Neural cell (in vitro differentiated cells): ENCODE results near the gene NFIX. TPM values are rescaled to one million over a fixed set of nuclear protein-coding genes. Genes with fewer than 3 reads are reported as not detected.

ENCODE experiments used
- H2AFZ ChIP-seq: fragments of 200-600, 300-800 bp; sonication (generic), shearing (Covaris generic); 2 replicates; pipeline ENCODE4 v1.6.0; 2014; ENCODE audit warnings: low read depth, mild to moderate bottlenecking, antibody characterized with exemption, low read length, moderate library complexity
- H3F3A ChIP-seq: fragments of 200-600 bp; shearing (Covaris generic); 2 replicates; pipeline ENCODE4 v1.6.1; 2016; ENCODE audit warnings: mild to moderate bottlenecking, moderate library complexity, mixed read lengths, antibody characterized with exemption, low read length; ENCODE audit not compliant: insufficient read depth, poor library complexity, severe bottlenecking
- H3K27ac ChIP-seq: fragments of 200-600, 300-800 bp; sonication (generic), shearing (Covaris generic); 2 replicates; pipeline ENCODE4 v1.5.1; 2014; ENCODE audit warnings: mild to moderate bottlenecking, low read length, moderate library complexity
- H3K27me3 ChIP-seq: fragments of 300-800, 200-600 bp; sonication (generic), shearing (Covaris generic); 2 replicates; pipeline ENCODE4 v1.6.0; 2014; ENCODE audit warnings: mild to moderate bottlenecking, low read depth, low read length, moderate library complexity; ENCODE audit not compliant: insufficient read depth
- H3K36me3 ChIP-seq: fragments of 300-800, 200-600 bp; sonication (generic), shearing (Covaris generic); 2 replicates; pipeline ENCODE4 v1.5.1; 2014; ENCODE audit warnings: mild to moderate bottlenecking, antibody characterized with exemption, low read length, moderate library complexity; ENCODE audit not compliant: insufficient read depth
- H3K4me2 ChIP-seq: fragments of 300-800, 200-600 bp; sonication (generic), shearing (Covaris generic); 2 replicates; pipeline ENCODE4 v1.6.0; 2014; ENCODE audit warnings: mild to moderate bottlenecking, low read length
- H3K4me3 ChIP-seq: fragments of 300-800, 200-600 bp; sonication (generic), shearing (Covaris generic); 2 replicates; pipeline ENCODE4 v1.5.1; 2014; ENCODE audit warnings: mild to moderate bottlenecking, low read length, moderate library complexity
- H3K79me2 ChIP-seq: fragments of 200-600 bp; shearing (Covaris generic); replicated peaks from 2 replicates; pipeline ENCODE4 v1.6.0; 2014; ENCODE audit warnings: mild to moderate bottlenecking, low read length, moderate library complexity; ENCODE audit not compliant: insufficient read depth
- H3K9ac ChIP-seq: fragments of 300-800, 200-600 bp; sonication (generic), shearing (Covaris generic); 2 replicates; pipeline ENCODE4 v1.6.1; 2016; ENCODE audit warnings: mild to moderate bottlenecking, low read length, mixed read lengths
- H3K9me2 ChIP-seq: fragments of 200-600 bp; shearing (Covaris generic); 2 replicates; pipeline ENCODE4 v1.6.1; 2016; ENCODE audit warnings: mild to moderate bottlenecking, low read length, mixed read lengths; ENCODE audit not compliant: insufficient read depth
- H3K9me3 ChIP-seq: fragments of 200-600, 300-800 bp; sonication (generic), shearing (Covaris generic); 2 replicates; pipeline ENCODE4 v1.6.1; 2016; ENCODE audit warnings: mild to moderate bottlenecking, mixed run types, low read length, moderate library complexity, mixed read lengths
- H4K20me1 ChIP-seq: fragments of 200-600 bp; shearing (Covaris generic); 2 replicates; pipeline ENCODE4 v1.6.1; 2016; ENCODE audit warnings: mild to moderate bottlenecking, mixed run types; ENCODE audit not compliant: insufficient read depth
- EP300 ChIP-seq: fragments of 450-650 bp; conservative IDR thresholded peaks from 2 replicates; pipeline ENCODE4 v1.6.1; 2014; ENCODE audit warnings: antibody characterized with exemption, mild to moderate bottlenecking, moderate library complexity; ENCODE audit not compliant: poor library complexity, severe bottlenecking
- EZH2 ChIP-seq: fragments of 200-600, 300-800 bp; shearing (Covaris generic), sonication (generic); IDR thresholded peaks from 2 replicates; pipeline ENCODE4 v1.6.1; 2014; ENCODE audit warnings: antibody characterized with exemption, low read length, borderline replicate concordance, mild to moderate bottlenecking; ENCODE audit not compliant: insufficient read depth, poor library complexity, severe bottlenecking
- MXI1 ChIP-seq: fragments of 450-650 bp; conservative IDR thresholded peaks from 2 replicates; pipeline ENCODE4 v1.6.1; 2014; ENCODE audit warnings: antibody characterized with exemption, mild to moderate bottlenecking; ENCODE audit not compliant: poor library complexity, severe bottlenecking
- POLR2AphosphoS5 ChIP-seq: IDR thresholded peaks from 2 replicates; pipeline ENCODE4 v1.6.1; 2012
- RAD21 ChIP-seq: fragments of 450-650 bp; conservative IDR thresholded peaks from 2 replicates; pipeline ENCODE4 v1.6.1; 2014; ENCODE audit warnings: antibody characterized with exemption, mild to moderate bottlenecking, moderate library complexity
- SMC3 ChIP-seq: fragments of 450-650 bp; conservative IDR thresholded peaks from 2 replicates; pipeline ENCODE4 v1.6.1; 2014; ENCODE audit warnings: antibody characterized with exemption, mild to moderate bottlenecking, moderate library complexity; ENCODE audit not compliant: poor library complexity
- TAF1 ChIP-seq: IDR thresholded peaks from 2 replicates; pipeline ENCODE4 v1.6.1; 2012; ENCODE audit warnings: low read depth
- polyA minus RNA-seq: library from RNA; depleted of rRNA, polyadenylated mRNA; stranded (reverse); fragments of >200 nt; gene quantifications from 2 replicates; pipeline ENCODE4 v1.2.3, GENCODE V29; 2014
- polyA plus RNA-seq: library from polyadenylated mRNA; depleted of rRNA; stranded (reverse); fragments of >200 nt; gene quantifications from 2 replicates; pipeline ENCODE4 v1.2.3, GENCODE V29; 2014
- TF ChIP-seq, protein P1 (sequence below): fragments of 450-650 bp; IDR thresholded peaks from 2 replicates; pipeline ENCODE4 v1.5.1; 2014; ENCODE audit warnings: antibody characterized with exemption, mild to moderate bottlenecking, moderate library complexity; ENCODE audit not compliant: poor library complexity, severe bottlenecking
- TF ChIP-seq, protein P2 (sequence below): IDR thresholded peaks from 2 replicates; pipeline ENCODE4 v1.6.1; 2012; ENCODE audit warnings: borderline replicate concordance

Gene NFIX
- not detected in 2 replicates for polyA plus RNA-seq
- not detected in 2 replicates for polyA minus RNA-seq

DNA sequence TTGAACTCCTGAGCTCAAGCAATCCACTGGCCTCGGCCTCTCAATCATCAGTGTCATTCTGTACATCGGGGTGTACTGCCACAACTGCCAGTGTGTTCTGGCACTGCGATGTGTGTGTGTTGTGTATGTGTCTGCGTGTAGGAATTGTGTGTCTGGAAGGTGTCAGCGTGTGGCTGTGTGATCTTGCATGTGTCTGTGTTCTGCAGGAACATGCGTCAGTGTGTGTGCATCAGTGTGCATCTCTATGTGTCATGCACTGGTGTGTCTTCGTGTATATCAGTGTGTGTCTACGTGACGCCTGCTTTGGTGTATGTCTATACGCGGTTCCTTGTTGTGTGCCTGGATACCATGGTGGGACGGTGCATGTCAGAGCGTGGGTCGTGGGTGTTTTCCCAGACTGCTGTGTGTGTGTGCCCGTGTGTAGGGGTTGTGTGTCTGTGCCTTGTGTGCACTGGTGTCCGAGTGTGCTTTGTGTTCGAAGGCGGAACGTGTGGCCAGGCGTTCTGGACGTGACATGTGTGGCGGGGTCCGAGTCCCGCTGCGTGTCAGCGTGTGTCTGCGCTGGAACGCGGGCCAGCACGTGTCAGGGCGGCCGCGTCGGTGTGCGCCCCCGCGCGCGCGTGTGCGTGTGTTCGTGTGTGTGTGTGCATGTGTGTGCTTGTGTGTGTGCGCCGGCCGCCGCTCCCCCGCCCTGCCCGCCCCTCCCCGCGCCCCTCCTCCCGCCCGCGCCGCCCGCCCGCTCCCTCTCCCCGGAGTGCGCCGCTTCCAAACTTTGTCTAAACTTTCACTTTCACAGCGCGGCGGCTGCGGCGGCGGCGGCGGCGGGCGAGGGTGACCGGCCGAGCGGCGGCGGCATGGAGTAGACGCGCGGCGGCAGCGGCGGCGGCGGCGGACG lies at the start of gene NFIX:
Gene NFIX (plus strand): TSS at position 775 of the 895 bp plus-strand sequence. CDS start 363 bp downstream, outside the sequence.
- no peaks in the 10 kb centered on the region for H4K20me1 ChIP-seq
- H3K9me2 ChIP-seq, result no peaks in the 10 kb centered on the region
- TF ChIP-seq MXI1 (peak; percentile 30), TAF1 (no peak)
- H3K36me3 ChIP-seq, result no peaks in the 10 kb centered on the region
- no peak within 1 kb of the TSS for H3K27ac ChIP-seq
- no peak within 1 kb of the TSS for H3K9ac ChIP-seq
- peaks cover 80% of the 10 kb centered on the region for H3K27me3 ChIP-seq
- peak within 1 kb of the TSS; percentile 62 for H3K4me3 ChIP-seq
- H3F3A ChIP-seq, result no peaks in the 10 kb centered on the region
- no peak within 1 kb of the TSS for H2AFZ ChIP-seq
- H3K79me2 ChIP-seq, result no peaks in the 10 kb centered on the region
- H3K4me2 ChIP-seq, result no peak within 1 kb of the TSS
- no peaks in the 10 kb centered on the region for H3K9me3 ChIP-seq

DNA sequence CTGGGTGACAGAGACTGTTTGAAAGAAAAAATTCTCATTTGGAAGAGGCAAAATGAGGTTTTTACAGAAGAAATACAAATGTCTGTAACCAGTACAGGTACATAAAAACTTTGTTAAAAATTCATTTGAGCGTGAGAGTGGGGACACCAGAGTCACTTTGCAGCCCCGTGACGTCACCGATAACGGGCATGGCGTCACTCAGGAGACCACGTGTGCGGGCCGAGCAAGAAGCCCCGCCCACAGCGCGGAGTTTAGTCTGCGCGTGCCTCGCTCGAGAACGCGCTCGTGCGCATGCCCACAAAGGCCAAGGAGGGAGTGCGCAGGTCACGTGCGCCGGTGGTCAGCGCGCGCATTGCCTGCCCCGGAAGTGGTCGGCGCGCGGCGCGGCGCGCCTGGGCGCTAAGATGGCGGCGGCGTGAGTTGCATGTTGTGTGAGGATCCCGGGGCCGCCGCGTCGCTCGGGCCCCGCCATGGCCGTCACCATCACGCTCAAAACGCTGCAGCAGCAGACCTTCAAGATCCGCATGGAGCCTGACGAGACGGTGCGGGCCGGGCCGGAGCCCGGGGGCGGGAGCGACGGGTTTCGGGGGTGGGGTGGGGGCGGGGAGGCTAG lies 49.7 kb upstream of the NFIX start, which contains the start of gene RAD23A:
Gene RAD23A (plus strand): TSS at position 384 of the 613 bp plus-strand sequence. CDS start 87 bp downstream, at position 471.
- no peaks in the 10 kb centered on the region for H3K36me3 ChIP-seq
- H3K27me3 ChIP-seq, result no peaks in the 10 kb centered on the region
- no peaks in the 10 kb centered on the region for H4K20me1 ChIP-seq
- peak within 1 kb of the TSS; percentile 95 for H3K4me3 ChIP-seq
- H3K9me2 ChIP-seq, result no peaks in the 10 kb centered on the region
- H3F3A ChIP-seq, result peaks cover 5% of the 10 kb centered on the region
- no peak within 1 kb of the TSS for H2AFZ ChIP-seq
- H3K4me2 ChIP-seq, result peak within 1 kb of the TSS; percentile 91
- no peak for TF ChIP-seq SMC3
- TF ChIP-seq EP300, result peak; percentile 55
- TF ChIP-seq TAF1, result peak; percentile 74
- TF ChIP-seq EZH2, result no peak
- no peak for TF ChIP-seq RAD21
- TF ChIP-seq, protein P1, sequence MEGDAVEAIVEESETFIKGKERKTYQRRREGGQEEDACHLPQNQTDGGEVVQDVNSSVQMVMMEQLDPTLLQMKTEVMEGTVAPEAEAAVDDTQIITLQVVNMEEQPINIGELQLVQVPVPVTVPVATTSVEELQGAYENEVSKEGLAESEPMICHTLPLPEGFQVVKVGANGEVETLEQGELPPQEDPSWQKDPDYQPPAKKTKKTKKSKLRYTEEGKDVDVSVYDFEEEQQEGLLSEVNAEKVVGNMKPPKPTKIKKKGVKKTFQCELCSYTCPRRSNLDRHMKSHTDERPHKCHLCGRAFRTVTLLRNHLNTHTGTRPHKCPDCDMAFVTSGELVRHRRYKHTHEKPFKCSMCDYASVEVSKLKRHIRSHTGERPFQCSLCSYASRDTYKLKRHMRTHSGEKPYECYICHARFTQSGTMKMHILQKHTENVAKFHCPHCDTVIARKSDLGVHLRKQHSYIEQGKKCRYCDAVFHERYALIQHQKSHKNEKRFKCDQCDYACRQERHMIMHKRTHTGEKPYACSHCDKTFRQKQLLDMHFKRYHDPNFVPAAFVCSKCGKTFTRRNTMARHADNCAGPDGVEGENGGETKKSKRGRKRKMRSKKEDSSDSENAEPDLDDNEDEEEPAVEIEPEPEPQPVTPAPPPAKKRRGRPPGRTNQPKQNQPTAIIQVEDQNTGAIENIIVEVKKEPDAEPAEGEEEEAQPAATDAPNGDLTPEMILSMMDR, result peak; percentile 21
- TF ChIP-seq, protein P2, sequence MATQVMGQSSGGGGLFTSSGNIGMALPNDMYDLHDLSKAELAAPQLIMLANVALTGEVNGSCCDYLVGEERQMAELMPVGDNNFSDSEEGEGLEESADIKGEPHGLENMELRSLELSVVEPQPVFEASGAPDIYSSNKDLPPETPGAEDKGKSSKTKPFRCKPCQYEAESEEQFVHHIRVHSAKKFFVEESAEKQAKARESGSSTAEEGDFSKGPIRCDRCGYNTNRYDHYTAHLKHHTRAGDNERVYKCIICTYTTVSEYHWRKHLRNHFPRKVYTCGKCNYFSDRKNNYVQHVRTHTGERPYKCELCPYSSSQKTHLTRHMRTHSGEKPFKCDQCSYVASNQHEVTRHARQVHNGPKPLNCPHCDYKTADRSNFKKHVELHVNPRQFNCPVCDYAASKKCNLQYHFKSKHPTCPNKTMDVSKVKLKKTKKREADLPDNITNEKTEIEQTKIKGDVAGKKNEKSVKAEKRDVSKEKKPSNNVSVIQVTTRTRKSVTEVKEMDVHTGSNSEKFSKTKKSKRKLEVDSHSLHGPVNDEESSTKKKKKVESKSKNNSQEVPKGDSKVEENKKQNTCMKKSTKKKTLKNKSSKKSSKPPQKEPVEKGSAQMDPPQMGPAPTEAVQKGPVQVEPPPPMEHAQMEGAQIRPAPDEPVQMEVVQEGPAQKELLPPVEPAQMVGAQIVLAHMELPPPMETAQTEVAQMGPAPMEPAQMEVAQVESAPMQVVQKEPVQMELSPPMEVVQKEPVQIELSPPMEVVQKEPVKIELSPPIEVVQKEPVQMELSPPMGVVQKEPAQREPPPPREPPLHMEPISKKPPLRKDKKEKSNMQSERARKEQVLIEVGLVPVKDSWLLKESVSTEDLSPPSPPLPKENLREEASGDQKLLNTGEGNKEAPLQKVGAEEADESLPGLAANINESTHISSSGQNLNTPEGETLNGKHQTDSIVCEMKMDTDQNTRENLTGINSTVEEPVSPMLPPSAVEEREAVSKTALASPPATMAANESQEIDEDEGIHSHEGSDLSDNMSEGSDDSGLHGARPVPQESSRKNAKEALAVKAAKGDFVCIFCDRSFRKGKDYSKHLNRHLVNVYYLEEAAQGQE, result peak; percentile 58
- TF ChIP-seq POLR2AphosphoS5, result peak; percentile 96
- TF ChIP-seq MXI1, result peak; percentile 96
- peak within 1 kb of the TSS; percentile 88 for H3K9ac ChIP-seq
- H3K9me3 ChIP-seq, result no peaks in the 10 kb centered on the region
- peak within 1 kb of the TSS; percentile 81 for H3K27ac ChIP-seq
- H3K79me2 ChIP-seq, result peaks cover 20% of the 10 kb centered on the region
